22Rv1 (cell line): ENCODE data around the gene ZDHHC24.

Experiments used
- H3K27ac ChIP-seq: fragments of 450-650 bp; 2 replicates; pipeline ENCODE4 v1.5.1; 2017
- ZFX ChIP-seq: fragments of 450-650 bp; IDR thresholded peaks from 2 replicates; pipeline ENCODE4 v1.6.1; 2017; ENCODE audit warnings: antibody characterized with exemption, borderline replicate concordance
- TF ChIP-seq, protein P1 (sequence below): fragments of 450-650 bp; IDR thresholded peaks from 2 replicates; pipeline ENCODE4 v1.5.1; 2017; ENCODE audit warnings: mild to moderate bottlenecking

ZDHHC24 gene

DNA sequence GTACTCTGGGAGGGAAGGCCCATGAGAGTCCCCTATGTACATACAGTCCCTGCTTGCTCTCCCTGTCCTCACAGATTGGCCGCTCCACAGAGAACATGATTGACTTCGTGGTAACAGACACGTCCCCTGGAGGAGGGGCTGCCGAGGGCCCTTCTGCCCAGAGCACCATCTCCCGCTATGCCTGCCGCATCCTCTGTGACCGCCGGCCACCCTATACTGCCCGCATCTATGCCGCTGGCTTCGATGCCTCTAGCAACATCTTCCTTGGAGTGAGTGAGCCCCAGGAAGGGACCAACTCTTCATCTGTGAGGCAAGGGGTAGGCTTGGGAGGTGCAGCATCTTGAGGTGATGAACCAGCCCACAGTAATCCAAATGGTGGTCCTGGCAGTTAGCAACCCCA lies 72.7 kb downstream of the ZDHHC24 start:
- no peak overlapping the region for H3K27ac ChIP-seq
- no peak for TF ChIP-seq ZFX
- TF ChIP-seq, protein P1, sequence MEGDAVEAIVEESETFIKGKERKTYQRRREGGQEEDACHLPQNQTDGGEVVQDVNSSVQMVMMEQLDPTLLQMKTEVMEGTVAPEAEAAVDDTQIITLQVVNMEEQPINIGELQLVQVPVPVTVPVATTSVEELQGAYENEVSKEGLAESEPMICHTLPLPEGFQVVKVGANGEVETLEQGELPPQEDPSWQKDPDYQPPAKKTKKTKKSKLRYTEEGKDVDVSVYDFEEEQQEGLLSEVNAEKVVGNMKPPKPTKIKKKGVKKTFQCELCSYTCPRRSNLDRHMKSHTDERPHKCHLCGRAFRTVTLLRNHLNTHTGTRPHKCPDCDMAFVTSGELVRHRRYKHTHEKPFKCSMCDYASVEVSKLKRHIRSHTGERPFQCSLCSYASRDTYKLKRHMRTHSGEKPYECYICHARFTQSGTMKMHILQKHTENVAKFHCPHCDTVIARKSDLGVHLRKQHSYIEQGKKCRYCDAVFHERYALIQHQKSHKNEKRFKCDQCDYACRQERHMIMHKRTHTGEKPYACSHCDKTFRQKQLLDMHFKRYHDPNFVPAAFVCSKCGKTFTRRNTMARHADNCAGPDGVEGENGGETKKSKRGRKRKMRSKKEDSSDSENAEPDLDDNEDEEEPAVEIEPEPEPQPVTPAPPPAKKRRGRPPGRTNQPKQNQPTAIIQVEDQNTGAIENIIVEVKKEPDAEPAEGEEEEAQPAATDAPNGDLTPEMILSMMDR = no peak

DNA sequence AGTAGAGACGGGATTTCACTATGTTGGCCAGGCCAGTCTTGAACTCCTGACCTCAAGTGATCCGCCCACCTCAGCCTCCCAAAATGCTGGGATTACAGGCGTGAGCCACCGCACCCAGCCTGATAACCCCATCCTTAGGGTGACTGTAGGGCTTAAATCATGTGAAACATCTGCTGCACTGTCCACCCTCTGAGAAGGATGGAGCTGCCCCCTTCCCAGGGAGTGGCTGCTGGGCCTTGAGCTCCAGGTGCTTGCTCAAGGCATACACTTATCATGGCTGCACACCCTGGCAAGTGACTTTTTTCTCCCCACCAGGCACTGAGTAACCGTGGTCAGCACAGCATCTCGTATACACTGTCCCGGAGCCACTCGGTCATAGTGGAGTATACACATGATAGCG lies 73.8 kb downstream of the ZDHHC24 start:
- TF ChIP-seq ZFX = no peak
- TF ChIP-seq, protein P1 = no peak

GRCh38 chr11:66471142-66471541 lies 74.7 kb downstream of the ZDHHC24 start:
- no peak overlapping the region for H3K27ac ChIP-seq
- TF ChIP-seq, protein P1 = no peak
- TF ChIP-seq ZFX = no peak

More for the DNA sequence above, 73.8 kb downstream of the ZDHHC24 start:
- H3K27ac ChIP-seq = no peak overlapping the region
